ENCODE measurements around the gene RAB11B. TPM values are rescaled to one million over a fixed set of nuclear protein-coding genes. Genes with fewer than 3 reads are reported as not detected.

The RAB11B gene
- total and polyA plus RNA-seq, 9 of the 15 experiments (the other 6 are each of a cell fraction or from before 2014, with no cell fraction given) = 0.74 to 71.0 (median 13.8) TPM

DNA sequence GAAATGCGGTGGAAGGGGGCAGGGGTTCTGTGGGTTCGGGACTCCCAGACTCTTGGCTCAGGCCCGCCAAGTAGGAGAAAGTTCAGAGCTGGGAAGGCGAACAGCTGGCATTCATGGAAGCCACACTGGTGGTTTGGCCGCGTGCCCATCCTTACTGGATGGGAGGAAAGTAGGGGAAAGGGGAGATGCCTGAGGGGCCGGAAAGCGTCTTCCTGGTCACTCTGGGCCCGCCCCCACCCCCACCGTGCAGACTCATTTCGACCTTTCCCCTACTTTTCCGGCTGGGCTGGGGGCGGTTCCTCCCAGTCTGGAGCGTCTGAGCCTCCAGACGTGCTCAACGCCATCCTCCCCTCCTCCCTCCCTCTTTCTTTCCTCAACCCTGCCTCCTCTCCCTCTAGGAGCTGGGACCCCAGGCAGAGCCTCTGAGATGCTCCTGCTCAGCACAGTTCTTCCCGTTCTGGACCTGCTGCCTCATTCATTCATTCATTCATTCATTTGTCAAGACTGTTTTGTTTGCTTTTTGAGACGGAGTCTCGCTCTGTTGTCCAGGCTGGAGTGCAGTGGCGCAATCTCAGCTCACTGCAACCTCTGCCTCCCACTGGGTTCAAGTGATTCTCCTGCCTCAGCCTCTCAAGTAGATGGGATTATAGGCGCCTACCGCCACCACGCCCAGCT lies 22.7 kb upstream of the RAB11B start:
- H3K4me1 ChIP-seq (replicated peaks in 1 of 2; ENCODE audit: control insufficient read depth in 2 of 2, insufficient read depth in 2 of 2, low read length in 2 of 2) = peaks cover 24 to 55% of the 10 kb centered on the region in 2 experiments
- no peaks in the 10 kb centered on the region for H3K9me1 ChIP-seq (ENCODE audit: control insufficient read depth, insufficient read depth, low read length)
- peak overlapping the region; percentile 18 for H3K4me2 ChIP-seq (ENCODE audit: insufficient read depth, low read length)
- H3K79me2 ChIP-seq (ENCODE audit: control insufficient read depth, insufficient read depth, low read length) = no peaks in the 10 kb centered on the region
- H2AFZ ChIP-seq (ENCODE audit: low read depth, low read length) = peak overlapping the region; percentile 44
- ATAC-seq (peak; percentile 33), FAIRE-seq (no peak), DNase-seq (ENCODE audit: extremely low read depth in 1 of 4, low spot score in 3 of 4) (peak; percentile 49 to 58 (median 54))
- no peaks in the 10 kb centered on the region for H4K20me1 ChIP-seq (replicated peaks; ENCODE audit: control insufficient read depth, insufficient read depth, low read length)
- H3K36me3 ChIP-seq (ENCODE audit: control insufficient read depth, insufficient read depth, low read length) = no peaks in the 10 kb centered on the region
- no peak overlapping the region for H3K4me3 ChIP-seq
- peaks cover 0 to 12% of the 10 kb centered on the region in 2 experiments; a peak in 1 of 5 replicates for H3K27me3 ChIP-seq (ENCODE audit: control insufficient read depth in 2 of 2, insufficient read depth in 2 of 2, low read length in 2 of 2)
- POLR2A ChIA-PET = interaction anchor here (0.6 to 1.2 kb wide), 4 partner anchors 13 to 22 kb away, joined by 3 to 5 read pairs (median 4); no protein-coding TSS in a partner anchor
- H3K9me3 ChIP-seq (replicated peaks; ENCODE audit: control insufficient read depth, insufficient read depth, low read depth, low read length) = no peaks in the 10 kb centered on the region
- 0 out of 4 replicates have a peak overlapping the region, but pooled peaks of 1 of the 2 experiments have one; percentile 43 for H3K9ac ChIP-seq (ENCODE audit: insufficient read depth in 1 of 2, low read depth in 2 of 2, low read length in 2 of 2)
- in situ Hi-C loops (cut with MboI) (no loop called here), intact Hi-C loops (cut with micrococcal nuclease) (no loop called here)
- CTCF ChIA-PET (ENCODE audit: low intra/inter-chr PET ratio) = interaction anchor here (0.5 to 1.4 kb wide), 2 partner anchors 14 to 57 kb away, joined by 3 read pairs; no protein-coding TSS in a partner anchor
- H3K27ac ChIP-seq (ENCODE audit: extremely low read depth, low read depth, low read length) = no peak overlapping the region
- BruUV-seq (replicated peaks) = no TSS peak
- WGBS (ENCODE audit: insufficient coverage, low coverage, missing lambda C conversion rate) = 19% methylated on average over 21 of the region's 23 CpGs
- TF ChIP-seq TCF7L2 (IDR thresholded peaks at IDR 0.05; ENCODE audit: low read depth, low read length) (no peak), ZBTB33 (CRISPR knock-in tag; IDR thresholded peaks at IDR 0.05) (peak; percentile 76), KDM5B (IDR thresholded peaks at IDR 0.05; ENCODE audit: insufficient replicate concordance, low read depth, low read length) (peak; percentile 12), BCOR (IDR thresholded peaks at IDR 0.05) (peak; percentile 61; the same call in 1 of the 2 replicates), TBL1XR1 (IDR thresholded peaks at IDR 0.05; ENCODE audit: low read length in 2 of 2) (peak in 1 of 2 experiments; percentile 64; a peak in 2 of 4 replicates), ZNF121 (CRISPR knock-in tag; conservative IDR thresholded peaks at IDR 0.05) (peak; percentile 96), HMGN3 (IDR thresholded peaks at IDR 0.05; ENCODE audit: borderline replicate concordance, extremely low read depth, insufficient read length, low read depth, low read length) (no peak), SMARCA5 (IDR thresholded peaks at IDR 0.05) (peak; percentile 59; the same call in 1 of the 2 replicates), RFX1 (IDR thresholded peaks at IDR 0.05) (no peak), CREM (IDR thresholded peaks at IDR 0.05; ENCODE audit: low read depth) (0 out of 2 replicates have a peak, but pooled peaks have one; percentile 11), ZNF24 (IDR thresholded peaks at IDR 0.05) (peak; percentile 96), ZNF23 (CRISPR knock-in tag; IDR thresholded peaks at IDR 0.05) (no peak), EGR1 (conservative IDR thresholded peaks at IDR 0.05) (peak; percentile 55), HDAC1 (IDR thresholded peaks at IDR 0.05) (peak in 1 of 2 experiments; percentile 42; a peak in 2 of 4 replicates)
- TF ChIP-seq, protein P1, sequence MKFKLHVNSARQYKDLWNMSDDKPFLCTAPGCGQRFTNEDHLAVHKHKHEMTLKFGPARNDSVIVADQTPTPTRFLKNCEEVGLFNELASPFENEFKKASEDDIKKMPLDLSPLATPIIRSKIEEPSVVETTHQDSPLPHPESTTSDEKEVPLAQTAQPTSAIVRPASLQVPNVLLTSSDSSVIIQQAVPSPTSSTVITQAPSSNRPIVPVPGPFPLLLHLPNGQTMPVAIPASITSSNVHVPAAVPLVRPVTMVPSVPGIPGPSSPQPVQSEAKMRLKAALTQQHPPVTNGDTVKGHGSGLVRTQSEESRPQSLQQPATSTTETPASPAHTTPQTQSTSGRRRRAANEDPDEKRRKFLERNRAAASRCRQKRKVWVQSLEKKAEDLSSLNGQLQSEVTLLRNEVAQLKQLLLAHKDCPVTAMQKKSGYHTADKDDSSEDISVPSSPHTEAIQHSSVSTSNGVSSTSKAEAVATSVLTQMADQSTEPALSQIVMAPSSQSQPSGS (CRISPR knock-in tag; IDR thresholded peaks at IDR 0.05) = no peak
- TF ChIP-seq, protein P2, sequence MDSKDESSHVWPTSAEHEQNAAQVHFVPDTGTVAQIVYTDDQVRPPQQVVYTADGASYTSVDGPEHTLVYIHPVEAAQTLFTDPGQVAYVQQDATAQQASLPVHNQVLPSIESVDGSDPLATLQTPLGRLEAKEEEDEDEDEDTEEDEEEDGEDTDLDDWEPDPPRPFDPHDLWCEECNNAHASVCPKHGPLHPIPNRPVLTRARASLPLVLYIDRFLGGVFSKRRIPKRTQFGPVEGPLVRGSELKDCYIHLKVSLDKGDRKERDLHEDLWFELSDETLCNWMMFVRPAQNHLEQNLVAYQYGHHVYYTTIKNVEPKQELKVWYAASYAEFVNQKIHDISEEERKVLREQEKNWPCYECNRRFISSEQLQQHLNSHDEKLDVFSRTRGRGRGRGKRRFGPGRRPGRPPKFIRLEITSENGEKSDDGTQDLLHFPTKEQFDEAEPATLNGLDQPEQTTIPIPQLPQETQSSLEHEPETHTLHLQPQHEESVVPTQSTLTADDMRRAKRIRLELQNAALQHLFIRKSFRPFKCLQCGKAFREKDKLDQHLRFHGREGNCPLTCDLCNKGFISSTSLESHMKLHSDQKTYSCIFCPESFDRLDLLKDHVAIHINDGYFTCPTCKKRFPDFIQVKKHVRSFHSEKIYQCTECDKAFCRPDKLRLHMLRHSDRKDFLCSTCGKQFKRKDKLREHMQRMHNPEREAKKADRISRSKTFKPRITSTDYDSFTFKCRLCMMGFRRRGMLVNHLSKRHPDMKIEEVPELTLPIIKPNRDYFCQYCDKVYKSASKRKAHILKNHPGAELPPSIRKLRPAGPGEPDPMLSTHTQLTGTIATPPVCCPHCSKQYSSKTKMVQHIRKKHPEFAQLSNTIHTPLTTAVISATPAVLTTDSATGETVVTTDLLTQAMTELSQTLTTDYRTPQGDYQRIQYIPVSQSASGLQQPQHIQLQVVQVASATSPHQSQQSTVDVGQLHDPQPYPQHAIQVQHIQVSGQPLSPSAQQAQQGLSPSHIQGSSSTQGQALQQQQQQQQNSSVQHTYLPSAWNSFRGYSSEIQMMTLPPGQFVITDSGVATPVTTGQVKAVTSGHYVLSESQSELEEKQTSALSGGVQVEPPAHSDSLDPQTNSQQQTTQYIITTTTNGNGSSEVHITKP (IDR thresholded peaks at IDR 0.05; ENCODE audit: partially characterized antibody) = peak; percentile 55

Data from K562 (cell line).